HuH-7 (cell line): Measurements from ENCODE around the gene MBD3L2B.

Experiments
- DNase-seq: peaks from one replicate; pipeline ENCODE4 v3.0.0; 2011; ENCODE audit warnings: low spot score

The MBD3L2B gene

DNA sequence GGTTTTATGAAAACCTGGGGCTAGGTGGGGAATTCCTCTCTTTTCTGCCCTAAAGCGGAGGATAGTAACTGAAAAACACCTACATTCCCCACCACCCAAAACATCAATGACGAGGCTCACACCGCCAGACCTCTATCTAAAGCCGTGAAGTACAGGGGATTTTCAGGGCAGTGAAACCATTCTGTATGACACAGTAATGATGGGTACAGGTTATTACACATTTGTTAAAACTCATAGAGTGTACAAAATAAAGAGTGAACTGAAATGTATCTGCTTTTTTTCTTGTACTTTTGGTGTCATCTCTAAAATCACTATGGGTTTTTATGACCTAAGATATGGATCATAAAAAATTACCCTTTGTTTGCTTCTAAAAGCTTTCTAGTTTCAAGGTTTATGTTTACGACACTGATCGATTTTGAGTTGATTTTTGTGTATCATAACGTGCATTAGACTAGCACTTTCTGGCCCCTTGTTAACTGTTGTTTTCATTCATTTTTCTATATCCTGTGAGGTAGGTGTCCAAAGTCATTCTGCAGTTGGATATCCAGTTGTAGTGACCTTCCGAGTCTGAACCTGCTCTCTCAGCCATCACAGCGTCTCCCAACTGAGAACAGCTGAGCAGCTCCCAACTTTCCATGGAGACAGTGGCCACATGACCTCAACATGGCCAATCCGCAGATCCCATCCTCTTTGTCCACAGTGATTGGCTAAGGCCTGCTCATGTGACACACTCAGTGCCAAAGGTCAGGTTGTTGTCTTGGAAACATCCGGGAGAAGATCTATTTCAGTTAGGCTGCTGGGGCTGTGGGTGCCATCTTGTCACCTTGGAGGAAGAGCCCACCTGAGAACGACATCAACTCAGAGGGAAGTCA lies 10.3 kb downstream of the MBD3L2B start:
- DNase-seq: no peak

DNA sequence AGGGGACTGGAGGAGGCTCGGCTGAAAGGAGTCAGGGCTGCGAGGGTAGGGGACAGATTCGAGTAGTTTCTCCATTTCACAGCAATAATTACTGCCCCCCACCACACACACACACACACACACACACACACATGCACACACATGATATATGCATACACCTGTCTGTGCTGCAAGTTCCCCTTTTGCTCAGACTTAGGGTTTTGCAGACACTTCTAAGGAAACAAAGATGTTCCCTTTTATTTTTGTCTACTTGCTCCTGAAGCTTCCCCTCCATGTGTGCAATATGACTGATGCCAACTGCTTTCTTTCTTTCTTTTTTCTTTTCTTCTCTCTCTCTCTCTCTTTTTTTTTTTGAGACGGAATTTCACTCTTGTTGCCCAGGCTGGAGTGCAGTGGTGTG lies 13.4 kb downstream of the MBD3L2B start:
- no peak for DNase-seq

DNA sequence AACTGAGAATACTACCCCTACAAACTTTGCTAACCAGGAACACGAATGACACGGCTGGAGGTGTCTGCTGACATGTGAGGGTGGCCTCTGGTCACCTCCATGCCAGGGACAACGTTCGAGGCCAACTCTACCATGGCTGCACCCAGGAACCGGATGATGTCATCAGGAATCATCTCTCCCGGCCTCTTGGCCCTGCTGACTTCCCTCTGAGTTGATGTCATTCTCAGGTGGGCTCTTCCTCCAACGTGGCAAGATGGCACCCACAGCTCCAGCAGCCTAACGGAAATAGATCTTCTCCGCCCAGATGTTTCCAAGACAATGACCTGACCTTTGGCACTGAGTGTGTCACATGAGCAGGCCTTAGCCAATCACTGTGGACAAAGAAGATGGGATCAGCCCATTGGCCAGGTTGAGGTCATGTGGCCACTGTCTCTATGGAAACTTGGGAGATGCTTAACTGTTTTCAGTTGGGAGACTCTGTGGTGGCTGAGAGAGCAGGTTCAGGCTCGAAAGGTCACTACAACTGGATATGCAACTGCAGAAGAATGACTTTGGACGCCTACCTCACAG lies 15.0 kb downstream of the MBD3L2B start:
- no peak for DNase-seq

DNA sequence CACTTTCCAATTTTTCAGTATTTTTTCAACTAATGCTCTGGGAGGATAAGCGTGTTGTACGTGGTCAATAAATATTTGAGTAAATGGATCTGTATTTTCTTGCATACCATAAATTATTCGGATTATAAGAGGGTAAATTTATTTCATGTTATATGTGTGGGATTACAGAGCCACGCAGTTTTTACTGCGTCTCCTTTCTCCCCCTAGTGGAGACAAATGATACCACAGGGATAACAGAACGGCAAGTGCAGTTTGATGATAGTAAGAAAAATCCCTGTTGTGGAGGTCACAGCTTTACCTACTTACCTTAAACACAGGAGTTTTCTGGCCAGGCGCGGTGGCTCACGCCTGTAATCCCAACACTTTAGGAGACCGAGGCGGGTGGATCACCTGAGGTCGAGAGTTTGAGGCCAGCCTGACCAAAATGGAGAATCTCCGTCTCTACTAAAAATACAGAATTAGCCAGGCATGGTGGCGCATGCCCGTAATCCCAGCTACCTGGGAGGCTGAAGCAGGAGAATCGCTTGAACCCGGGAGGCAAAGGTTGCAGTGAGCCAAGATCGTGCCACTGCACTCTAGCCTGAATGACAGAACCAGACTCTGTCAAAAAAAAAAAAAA lies 16.8 kb downstream of the MBD3L2B start:
- DNase-seq: peak; percentile 63

DNA sequence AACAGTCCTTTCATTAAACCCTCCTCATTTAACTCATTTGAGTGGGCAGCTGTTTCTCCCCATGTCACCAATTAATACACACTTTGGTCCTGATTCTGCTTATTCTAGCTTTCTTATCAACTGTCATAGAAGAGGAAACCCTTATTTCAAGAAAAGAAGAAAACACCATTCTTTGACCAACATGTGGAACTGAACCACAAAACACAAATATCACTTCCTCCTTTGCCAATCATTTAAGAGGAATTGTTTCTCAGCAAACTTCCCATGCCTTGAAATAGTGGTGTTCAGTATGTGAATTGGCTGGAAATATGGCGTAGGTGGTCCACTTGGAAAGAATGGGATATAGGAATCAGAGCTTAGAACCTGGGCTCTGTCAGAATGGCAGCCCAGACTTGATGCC lies 20.4 kb downstream of the MBD3L2B start:
- DNase-seq: no peak

DNA sequence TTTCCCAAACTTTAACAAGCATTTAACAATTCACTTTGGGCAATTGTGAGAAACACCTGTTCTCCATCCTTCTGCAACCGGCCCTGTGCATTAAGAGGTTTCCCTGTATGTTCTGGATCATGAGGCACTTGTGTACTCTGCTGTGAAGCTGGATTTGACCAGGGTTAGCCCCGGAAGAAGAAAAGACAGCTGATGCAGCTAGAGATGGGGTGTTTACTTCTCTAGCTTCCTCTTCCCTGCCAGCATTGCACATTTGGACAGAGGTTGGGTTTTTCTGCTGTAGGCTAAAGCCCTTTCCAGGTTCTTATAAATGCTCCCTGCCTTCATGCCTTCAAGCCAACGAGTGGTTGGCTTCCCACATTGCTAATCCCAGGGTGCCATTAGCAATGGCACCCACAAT lies 20.9 kb downstream of the MBD3L2B start:
- DNase-seq: no peak

DNA sequence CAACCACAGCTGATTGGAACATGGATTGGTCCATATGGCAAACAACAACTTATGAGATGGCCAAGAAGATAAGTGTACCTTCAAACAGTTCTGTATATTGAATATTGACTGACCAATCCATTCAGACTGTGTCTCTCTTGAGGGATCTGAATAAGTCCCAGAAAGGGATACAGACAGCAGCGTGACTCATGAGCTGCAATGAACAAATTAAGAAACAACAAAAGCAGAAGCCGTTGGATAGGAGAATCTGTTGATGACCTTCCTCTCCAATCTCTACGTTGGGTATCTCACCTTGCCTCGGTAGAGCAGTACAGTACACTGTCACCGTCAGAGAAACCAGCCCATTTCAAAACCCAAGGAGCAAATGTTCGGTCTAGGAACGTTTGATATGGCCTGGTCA lies 21.3 kb downstream of the MBD3L2B start:
- DNase-seq: no peak

DNA sequence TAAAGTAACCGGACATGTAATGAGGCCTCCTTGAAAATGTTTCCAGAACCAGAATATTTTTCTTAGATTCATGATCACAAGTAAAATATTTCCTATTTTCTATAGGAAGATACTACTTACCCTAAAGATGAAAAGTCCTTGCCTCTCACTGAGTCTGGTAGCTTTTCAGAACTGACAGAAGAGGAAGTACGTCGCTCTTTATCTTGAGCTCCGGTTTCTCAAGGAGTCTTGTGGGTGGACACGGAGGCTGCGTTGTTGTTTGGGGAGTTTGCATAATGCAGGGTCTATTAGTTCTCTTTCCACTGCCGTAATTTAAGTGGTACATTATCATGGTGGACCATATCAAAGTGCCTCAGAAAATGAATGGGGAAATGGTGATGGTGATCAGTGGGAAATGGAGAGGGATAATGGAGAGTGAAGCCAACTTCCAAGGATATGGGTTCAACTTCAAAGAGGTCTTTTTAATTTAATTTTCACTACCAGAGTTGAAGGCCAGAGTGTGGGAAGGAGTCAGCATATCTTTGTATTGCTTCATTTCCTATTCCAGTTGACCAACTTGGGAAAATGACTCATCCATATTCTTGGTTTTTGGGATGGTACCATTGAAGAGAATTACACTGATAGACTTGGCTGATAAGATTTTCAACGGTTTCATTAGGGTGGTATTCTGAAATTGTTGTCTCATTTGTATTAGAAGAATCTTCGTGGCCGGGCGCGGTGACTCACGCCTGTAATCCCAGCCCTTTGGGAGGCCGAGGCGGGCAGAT lies 23.4 kb downstream of the MBD3L2B start:
- no peak for DNase-seq

DNA sequence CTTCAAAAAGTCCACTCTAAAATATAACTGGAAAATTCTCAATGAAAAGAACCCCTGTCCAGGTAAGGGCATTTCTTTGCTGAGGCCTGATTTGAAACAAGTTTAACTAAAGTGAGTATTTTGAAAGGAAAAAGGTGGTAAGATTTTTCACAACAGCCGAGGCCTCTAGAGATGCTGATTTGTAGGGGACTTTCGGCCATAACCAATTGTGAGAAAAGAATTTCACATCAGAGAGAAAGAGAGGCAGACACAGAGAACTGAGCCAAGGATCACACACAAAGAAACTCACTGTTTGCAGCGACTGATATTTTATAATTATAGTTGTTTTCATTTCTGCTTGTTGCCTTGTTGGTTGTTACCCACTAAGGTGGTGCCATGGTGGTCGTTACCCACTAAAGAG lies 24.4 kb downstream of the MBD3L2B start:
- no peak for DNase-seq

DNA sequence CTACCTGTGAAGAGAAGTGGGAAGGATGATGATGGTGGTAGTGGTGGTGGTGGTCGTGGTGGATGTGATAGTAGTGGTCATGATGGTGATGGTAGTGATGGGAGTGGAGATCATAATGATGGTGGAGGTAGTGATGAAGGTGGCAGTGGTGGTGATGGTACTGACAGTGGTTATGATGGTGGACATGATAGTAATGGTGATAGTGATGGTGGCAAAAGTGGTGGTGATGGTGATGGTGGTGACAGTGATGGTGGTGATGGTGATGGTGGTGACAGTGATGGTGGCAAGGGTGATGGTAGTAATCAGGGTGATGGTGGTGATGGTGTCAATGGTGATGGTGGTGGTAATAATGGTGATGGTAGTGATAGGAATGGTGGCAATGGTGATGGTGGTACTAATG lies 26.2 kb downstream of the MBD3L2B start:
- DNase-seq: no peak

DNA sequence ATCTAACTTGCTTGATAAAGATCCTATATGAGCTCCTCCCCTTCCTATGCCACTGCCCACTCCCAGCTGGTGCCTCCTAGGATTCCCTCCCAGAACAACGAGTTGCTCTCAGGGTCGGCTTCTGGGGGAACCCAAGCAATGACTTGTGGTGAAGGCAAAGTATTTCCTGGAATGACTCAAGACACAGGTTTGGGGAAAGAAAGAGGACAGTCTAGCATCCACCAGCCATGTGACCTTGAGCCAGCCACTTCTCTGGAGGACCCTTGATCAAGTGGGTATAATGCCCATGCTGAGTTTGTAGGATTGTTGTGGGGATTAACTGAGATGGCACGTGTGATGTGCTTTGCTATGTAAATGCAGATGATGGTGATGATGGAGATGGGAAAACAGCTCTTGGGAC lies 33.0 kb downstream of the MBD3L2B start:
- no peak for DNase-seq

DNA sequence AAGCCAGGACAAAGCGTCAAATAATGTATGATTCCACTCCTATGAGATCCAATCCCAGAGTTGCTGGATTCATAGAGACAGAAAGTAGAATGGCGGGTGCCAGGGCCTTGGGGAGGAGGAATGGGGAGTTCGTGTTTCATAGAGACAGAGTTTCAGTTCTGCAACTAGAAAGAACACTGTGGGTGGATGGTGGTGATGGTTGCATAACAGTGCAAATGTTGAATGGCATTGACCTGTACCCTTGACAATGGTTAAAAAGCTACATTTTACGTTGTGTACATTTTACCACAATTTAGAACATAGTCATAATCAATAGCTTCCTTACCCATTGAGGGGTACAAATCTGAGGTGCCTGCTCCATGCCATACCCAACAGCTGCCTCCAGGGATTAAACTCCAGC lies 33.4 kb downstream of the MBD3L2B start:
- no peak for DNase-seq

DNA sequence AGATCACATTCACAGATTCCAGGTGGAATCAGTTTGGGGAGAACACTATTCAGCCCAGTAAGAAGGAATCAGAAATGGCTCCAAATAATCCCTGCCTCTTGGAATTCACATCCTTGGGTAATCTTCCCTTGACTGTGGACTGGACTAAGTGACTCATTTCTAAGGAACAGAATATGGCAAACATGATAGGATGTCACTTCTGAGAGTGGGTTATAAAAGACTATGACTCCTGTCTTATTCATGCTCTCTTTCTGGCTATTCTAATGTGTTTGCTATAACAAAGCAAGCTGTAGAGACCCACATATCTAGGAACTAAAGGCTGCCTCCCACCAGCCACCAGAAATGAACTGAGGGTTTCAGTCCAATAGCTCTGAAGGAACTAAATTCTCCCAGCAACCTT lies 37.8 kb downstream of the MBD3L2B start:
- no peak for DNase-seq

DNA sequence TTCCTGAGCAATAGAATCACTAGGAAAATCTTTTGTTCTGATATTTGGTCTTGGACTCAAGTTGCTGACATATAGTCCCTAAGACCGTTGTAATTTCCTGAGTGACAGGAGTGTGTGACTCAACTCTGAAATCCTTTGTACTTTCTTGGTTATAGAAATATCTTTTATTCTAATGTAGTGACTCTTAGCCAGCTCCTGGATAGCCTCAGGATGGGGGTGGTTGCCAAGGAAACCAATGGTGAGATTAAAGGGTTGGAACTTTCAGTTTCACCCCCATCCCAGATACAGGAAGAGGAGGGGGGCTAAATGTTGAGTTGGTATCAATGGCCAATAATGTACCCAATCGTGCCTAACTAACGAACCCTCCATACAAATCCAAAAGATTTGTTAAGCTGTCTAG lies 41.8 kb downstream of the MBD3L2B start:
- no peak for DNase-seq

DNA sequence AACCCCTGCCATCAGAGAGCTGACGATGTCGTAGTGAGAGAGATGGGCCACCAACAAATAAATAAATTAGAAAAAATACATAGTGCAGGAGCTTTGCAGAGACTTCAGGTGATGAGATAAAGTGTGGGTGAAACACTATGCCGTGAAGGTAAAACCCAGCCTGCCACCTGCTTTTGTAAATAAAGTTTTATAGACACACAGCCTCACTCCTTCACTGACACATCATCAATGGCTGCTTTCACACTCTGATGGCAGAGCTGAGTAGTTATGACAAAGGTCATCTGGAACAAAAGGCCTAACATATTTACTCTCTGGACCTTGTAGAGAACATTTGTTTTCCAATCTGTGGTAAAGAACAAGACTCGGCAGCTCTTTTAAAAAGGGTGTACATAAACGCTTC lies 45.0 kb downstream of the MBD3L2B start:
- DNase-seq: no peak

DNA sequence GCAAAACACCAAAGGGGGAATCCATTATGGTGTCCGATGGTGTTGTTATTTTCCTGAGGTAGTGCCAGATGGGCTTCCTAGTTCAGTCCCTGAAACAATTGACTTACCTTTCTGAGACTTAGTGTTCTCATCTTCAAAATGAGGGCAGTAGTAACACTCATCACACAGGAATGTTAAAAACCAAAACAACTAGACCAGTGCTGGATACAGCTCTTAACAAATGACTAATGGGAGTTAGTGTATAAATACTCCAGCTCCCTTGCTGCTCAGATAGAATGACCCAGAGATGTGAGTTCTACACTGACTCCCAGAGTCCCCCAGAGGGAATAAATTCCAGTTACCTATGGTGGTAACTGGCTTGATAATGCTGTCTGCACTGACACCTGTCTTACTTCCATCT lies 49.9 kb downstream of the MBD3L2B start:
- no peak for DNase-seq

DNA sequence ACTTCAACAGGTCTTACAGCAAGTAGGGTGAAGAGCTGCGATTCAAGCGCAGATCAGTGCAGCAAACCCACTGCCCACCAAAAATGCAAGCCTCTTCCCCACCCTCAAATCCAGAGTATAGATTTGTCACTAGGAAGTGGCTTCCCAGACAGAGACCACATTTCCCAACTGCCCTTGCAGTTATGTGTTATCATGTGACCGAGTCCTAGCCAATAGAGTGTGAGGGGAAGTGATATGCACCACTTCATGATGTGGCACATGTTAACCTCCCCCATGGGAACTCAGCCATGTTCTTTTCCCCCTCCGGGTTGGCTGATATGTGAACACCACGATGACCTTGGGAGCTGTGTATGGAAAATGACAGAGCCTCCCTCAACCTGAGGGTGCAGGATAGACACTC lies 50.8 kb downstream of the MBD3L2B start:
- DNase-seq: no peak

DNA sequence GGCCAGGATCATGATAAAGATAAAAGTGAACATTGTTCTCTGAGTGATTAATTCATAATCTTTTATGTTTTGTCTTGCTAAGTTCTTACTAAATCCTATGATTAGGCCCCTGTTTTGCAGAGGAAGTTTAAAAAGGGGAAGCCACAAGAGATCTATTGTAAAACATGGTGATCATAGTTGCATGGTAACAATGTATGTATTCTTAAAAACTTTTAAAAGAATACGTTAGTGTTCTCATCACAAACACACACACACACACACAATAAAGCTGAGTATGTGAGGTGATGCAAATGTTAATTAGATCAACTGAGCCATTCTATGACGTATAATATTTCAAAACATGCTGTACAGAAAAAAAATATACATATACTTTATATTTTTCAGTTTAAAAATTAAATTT lies 51.2 kb downstream of the MBD3L2B start:
- no peak for DNase-seq

DNA sequence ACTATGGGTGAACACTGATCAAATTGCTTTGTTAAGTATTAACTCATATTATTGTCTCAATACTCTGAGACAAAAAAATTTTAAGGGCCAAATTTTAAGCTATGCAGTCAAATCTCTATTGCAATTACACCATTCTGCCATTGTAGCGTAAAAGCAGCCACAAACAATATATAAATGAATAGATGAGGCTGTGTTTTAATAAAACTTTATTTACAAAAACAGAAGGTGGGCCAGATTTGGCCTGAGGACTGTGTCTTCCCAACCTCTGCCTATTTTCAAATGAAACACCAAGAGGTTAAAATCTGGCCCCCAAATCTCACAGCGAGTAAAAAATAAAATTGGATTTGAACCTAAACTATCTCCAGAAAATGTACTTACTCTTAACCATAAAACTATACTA lies 51.7 kb downstream of the MBD3L2B start:
- no peak for DNase-seq
